Measurements from ENCODE around the gene LDAH.
"Not testable (repeated sequence)": the region's sequence is repeated elsewhere in the genome, so short reads cannot be mapped to it uniquely, and the experiment has no call there.

LDAH gene

DNA sequence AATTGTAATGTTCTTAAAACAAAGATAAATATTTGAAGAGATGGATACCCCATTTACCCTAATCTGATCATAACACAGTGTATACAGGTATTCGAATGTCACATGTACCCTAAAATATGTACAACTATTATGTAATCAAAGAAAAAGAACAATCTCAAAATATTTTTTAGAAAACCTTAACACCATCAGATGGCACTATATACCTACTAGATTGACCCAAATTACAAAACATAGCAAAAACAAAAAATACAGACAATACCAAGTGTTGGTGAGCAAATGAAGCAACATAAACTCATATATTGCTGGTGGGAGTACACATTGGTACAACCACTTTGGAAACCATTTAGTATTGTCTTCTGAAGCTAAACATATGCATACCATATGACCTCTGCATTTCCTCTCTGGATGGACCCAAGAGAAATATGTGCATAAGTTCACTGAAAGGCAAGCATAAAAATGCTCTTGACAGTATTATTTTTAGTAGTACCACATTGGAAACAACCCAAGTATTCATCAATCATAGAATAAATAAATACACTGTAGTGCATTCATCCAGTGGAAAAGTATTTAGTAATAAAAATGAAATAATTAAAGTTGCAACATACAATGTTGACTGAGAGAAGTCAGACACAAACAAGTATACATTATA, 100.2 kb downstream of the LDAH start:
- no peak for DNase-seq (ENCODE audit: low spot score)

DNA sequence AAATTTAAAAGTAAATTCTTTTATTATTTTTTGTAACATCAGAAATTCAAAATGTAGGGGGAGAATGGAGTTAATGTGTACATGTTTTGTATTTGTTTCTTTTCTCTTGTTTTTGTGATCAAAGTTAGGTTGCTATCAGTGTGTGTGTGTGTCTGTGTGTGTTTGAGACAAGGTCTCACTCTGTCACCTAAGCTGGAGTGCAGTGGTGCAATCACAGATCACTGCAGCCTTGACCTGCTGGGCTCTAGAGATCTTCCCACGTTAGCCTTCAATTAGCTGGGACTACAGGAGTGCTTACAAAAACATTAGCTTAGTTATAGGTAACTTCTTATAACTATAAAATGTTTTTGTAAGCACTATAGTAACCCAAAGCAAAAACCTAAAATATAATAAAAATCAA, 105.3 kb downstream of the LDAH start:
- DNase-seq (ENCODE audit: low spot score) = no peak

DNA sequence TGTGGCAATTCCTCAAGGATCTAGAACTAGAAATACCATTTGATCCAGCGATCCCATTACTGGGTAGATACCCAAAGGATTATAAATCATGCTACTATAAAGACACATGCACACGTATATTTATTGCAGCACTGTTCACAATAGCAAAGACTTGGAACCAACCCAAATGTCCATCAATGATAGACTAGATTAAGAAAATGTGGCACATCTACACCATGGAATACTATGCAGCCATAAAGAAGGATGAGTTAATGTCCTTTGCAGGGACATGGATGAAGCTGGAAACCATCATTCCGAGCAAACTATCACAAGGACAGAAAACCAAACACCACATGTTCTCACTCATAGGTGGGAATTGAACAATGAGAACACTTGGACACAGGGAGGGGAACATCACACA, 106.7 kb downstream of the LDAH start:
- not testable (repeated sequence) for DNase-seq (ENCODE audit: low spot score)

DNA sequence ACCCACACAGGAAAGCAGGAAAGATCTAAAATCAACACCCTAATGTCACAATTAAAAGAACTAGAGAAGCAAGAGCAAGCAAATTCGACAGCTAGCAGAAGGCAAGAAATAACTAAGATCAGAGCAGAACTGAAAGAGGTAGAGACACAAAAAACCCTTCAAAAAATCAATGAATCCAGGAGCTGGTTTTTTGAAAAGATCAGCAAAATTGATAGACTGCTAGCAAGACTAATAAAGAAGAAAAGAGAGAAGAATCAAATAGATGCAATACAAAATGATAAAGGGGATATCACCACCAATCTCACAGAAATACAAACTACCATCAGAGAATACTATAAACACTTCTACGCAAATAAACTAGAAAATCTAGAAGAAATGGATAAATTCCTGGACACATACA, 108.5 kb downstream of the LDAH start:
- DNase-seq (ENCODE audit: low spot score) = not testable (repeated sequence)

DNA sequence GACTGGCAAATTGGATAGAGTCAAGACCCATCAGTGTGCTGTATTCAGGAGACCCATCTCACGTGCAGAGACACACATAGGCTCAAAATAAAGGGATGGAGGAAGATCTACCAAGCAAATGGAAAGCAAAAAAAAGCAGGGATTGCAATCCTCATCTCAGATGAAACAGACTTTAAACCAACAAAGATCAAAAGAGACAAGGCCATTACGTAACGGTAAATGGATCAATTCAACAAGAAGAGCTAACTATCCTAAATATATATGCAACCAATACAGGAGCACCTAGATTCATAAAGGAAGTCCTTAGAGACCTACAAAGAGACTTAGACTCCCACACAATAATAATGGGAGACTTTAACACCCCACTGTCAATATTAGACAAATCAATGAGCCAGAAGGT, 109.3 kb downstream of the LDAH start:
- not testable (repeated sequence) for DNase-seq (ENCODE audit: low spot score)

DNA sequence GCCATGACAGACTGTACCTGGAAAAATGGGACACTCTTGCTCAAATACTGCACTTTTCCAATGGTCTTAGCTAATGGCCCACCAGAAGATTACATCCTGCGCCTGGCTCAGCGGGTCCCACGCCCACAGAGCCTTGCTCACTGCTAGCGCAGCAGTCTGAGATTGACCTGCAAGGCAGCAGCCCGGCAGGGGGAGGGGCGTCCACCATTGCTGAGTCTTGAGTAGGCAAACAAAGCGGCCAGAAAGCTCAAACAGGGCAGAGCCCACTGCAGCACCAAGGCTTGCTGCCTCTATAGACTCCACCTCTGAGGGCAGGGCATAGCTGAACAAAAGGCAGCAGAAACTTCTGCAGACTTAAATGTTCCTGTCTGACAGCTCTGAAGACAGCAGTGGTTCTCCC, 111.3 kb downstream of the LDAH start:
- DNase-seq (ENCODE audit: low spot score) = not testable (repeated sequence)

DNA sequence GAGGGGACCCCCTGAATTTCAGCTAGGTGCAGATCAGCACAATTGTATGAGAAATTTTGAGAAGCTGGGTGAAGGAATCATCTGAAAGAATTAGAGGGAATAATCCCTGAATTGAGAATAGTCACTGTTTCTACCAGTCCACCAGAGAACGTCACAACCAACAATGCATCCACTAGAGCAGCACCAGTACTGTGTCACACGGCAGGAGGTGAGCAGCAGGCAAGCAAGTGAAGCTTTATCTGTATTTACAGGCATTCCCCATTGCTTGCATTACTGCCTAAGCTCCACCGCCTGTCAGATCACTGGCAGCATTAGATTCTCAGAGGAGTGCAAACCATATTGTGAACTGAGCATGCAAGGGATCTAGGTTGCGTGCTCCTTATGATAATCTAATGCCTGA, 115.3 kb downstream of the LDAH start:
- DNase-seq (ENCODE audit: low spot score) = no peak

DNA sequence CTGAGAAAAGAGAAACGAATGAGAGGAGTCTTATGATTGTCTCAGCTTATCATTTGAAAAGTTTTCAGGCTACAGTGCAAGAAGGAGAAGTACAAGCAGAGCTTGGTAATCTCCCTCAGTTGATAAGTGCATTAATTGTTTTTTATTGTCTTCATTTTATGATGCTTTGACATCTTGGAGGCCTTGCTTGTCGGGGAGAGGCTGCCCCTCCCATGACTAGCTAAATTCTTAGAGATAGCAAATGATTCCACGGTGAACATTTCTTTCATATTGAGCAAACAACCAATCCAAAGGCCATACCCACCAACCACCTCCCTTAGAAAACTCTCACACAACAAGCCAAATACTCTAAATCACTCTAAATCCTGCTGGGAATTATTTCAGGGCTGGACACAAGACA, 116.1 kb downstream of the LDAH start:
- no peak for DNase-seq (ENCODE audit: low spot score)

DNA sequence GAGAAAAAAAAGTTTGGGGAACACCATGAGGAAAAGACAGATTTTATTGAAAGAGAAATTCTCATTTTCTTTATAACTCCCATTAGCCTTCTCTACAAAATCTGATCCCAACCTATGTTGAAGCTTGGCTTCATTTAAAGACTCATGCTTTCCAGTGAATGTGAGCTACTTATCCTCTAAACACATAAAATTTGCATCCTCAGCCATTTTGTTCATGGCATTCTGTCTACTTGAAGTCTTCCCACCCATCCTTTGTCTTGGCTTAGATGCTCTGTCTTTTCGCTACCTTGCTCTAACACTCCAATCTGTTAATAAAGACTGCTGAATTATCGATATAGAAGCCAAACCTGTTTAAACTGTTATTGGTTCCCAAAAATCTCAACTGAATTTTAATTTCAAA, 116.7 kb downstream of the LDAH start:
- no peak for DNase-seq (ENCODE audit: low spot score)

DNA sequence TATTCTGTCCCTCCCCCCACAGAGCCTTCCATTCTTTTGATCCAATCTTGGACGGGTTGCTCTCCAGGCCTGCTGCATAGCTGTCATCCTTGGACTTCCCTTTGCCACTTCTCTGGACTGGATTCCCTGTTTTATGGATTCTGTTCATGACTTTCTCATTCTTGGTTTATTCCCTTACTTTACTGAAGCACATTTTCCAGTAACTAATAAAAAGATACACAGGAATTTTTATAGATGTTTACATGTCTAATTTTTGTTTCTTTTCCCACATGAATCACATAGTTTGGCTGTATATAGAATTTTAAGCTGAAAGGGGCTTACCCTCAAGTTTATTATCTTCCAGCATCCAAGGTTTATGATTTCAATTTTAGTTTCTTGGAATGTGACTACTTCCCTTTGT, 118.0 kb downstream of the LDAH start:
- no peak for DNase-seq (ENCODE audit: low spot score)

DNA sequence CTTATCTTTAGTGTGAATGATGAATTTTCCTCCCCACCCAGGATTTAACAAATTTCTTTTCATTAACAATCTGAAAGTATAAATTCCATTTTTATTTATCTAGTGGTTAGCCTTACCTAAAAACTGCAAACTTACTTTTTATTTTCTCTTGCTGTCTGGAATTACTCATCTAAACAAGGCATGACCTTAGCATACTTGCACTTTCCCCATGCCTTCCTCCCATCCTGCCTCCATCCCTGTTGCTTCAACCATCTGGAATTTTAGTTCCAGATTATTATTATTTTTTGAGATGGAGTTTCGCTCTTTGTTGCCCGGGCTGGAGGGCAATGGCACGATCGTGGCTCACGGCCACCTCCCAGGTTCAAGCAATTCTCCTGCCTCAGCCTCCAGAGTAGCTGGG, 120.3 kb downstream of the LDAH start:
- no peak for DNase-seq (ENCODE audit: low spot score)

DNA sequence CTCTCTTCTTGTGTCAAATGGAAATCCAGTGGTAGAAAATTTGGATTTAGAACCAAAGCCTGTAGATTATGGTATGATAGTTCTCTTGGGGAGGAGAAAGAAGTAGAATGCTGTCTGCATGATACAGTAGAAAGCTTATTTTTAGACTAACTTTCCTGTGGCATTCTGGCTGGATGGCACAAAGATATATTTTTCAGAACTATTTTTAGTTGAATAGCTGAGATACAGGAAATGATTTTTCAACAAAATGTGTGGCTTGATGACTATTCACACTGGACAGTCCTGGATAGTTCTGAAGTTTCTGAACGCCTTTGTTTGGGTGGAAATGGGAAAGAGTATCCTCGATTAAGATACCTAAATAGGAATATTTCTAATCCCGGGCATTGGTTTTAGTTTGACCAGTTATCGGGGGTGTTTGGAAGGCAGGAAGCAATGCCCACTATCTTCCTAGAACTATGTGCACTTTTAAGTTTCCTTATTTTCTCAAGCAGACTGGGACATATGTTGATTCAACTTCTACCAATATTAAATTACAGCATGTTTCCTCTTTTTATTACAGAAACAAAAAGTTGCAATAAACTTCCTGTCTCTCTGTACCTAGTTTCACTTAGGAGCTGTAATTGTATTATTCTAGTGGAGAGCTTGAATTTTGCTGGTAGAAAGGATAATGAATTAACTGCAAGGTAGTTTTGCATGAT, 123.8 kb downstream of the LDAH start:
- DNase-seq (ENCODE audit: low spot score) = no peak

DNA sequence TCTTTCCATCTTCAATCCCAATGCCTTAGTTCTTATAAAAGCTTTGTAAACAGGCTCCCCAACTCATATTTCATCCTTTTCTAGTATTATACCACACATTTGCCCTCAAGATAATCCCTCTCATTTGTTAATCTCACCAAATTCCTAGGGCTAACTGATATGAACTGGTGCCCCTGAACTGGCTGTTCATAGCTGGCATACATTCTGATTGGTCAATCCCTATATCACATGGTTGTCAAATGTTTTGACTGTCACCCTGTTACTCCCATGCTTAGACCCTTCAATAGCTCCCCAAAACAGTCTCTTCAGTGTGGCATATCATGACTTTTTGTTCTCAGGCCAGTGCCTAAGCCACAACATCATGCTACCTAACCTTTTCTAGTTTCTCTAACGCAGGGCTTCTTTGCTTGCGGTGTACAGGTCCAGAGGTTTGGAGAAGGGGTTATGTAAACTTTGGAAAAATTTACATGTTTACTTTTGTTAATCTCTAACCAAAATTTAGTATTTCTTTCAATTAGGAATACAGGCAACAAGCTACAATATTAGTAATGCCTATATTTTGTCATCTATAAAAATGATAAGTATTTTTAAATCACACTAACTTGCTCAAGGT, 125.5 kb downstream of the LDAH start:
- DNase-seq (ENCODE audit: low spot score) = no peak

DNA sequence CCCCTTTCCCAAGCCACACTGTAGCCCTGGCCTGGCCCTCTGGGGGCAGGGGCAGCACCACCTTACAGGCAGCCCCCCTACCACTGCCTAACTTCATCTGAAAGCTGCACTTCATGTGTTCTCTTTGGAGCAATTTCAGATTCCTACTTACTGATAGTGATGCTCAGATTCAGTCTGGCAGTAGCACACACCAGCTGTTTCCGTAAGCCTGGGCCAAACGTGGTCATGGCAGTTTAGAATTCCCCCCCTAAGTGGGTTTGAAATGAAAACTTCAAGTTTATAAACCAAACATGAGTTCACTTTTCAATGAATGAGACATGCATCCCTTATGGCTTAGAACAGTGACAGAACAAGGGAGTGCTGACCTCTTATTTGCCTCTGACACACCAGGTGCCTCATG, 126.5 kb downstream of the LDAH start:
- DNase-seq (ENCODE audit: low spot score) = no peak

DNA sequence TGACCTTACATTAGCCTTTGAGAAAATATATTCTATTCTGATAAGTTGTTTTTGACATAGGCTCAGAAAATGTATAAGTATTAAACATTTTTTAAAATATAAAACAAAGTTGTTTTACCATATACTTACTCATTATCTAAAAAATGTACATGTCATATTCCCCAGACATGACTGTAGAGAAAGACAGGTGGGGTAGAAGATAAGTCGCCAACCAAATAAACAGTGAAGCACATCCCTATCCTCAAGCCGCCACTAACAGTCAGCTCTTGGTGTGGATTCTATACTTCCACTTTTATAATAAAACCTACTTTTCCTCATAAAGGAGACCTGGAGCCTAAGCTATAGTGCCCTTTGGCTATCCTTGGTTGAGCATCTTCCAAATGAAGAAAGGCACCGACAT, 129.6 kb downstream of the LDAH start:
- DNase-seq (ENCODE audit: low spot score) = no peak

DNA sequence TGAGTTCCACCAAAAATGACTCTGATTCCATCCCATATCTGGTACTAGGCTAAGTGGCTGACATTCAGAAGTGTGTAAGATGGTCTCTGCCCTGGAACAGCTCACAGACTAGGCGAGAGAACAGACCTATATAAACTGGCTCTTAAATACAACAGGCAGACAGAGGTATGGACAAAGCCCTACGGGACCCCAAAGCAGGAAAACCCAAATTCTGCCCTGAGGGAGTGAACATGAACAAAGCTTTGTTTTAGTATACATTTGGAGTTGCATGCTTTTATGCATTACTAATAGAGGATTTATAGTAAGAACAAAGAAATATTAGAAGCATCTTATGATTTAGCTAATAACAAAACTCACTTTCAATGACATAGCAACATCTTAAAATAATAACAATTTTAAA, 130.8 kb downstream of the LDAH start:
- no peak for DNase-seq (ENCODE audit: low spot score)

DNA sequence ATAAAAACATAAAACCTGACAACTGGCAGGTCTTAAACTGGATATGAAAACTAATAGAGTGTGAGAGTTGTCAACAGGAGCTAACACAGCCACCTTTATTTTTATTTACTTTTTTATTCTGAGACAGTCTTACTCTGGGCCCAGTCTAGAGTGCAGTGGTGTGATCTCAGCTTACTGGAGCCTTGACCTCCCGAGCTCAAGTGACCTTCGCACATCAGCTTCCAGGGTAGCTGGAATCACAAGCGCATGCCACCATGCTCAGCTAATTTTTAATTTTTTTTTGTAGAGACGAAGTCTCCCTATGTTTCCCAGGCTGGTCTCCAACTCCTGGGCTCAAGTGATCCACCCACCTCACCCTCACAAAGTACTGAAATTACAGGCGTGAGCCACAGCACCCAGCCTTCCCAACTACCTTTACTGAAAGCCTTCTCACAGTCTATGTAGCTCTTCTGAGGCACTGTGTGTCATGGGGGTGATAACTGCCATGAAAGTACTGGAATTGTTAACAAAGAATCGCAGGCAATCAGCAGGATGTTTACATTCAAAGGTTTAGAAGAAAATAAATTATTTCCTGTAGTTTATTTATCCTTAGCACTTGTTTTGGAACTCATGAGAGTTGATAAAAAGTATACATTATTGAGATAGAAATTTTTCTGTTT, 131.7 kb downstream of the LDAH start:
- DNase-seq (ENCODE audit: low spot score) = no peak

DNA sequence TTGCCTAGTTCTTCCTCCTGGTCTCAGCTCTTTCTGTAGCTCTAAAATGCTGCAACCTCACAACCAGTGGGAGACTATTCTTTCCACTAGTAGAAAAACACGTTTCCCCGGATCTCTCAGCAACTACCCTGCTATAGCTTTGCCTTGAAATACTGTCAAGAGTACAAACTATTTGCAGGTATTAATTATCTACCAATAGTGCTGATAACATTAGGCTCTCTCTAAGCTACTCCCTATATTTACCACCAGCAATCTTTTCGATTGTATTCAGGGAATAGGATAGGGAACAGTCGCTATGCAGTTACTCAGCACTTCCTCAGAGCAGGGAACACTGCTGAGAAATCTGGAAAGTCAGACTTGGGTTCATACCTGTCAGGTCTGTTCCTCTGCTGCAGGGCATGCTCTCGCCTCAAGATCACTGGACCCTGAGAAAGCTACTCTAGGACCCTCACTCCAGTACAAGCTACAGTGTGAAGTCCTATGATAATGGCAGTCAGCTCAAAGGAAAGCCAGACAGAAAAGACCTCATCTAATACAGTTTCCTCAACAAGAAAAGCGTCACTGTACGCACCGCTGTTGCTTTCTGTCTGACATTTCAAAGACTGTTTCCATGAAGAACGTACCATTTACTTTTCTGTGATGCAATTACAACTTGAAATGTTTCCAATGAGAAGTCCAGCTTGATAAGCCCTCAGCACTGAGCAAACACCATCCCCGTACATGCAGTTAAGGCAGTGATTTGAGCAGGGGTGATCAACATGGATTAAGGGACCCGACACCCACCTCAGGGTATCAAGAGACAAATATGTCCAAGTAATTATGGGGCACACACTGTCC, 133.3 kb downstream of the LDAH start:
- DNase-seq (ENCODE audit: low spot score) = no peak

DNA sequence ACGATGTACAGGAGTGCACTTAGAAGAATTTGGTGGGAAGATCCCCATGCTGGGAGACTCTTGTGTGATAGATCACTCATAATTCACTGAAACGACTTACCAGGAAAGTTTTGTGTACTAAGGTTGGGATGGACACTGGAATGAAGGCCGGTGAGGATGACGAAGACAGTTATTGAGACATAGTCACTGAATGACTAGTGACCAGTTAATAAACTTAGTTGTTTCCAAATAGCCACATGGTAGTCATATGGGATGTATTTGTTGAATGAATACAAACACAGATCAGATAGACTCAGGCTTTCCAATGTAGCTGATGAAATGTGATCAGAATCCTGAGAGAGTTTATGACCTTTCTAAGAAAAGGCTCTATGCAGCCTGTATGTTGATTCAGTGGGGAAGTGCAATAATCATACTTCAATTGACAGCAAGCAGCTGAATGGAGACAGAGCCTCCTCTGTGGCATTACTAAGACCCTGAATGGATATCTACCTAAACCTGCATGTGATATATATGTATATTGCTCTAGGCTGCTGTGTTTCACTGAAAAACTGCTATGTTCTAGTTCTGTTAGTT, 135.6 kb downstream of the LDAH start:
- no peak for DNase-seq (ENCODE audit: low spot score)

DNA sequence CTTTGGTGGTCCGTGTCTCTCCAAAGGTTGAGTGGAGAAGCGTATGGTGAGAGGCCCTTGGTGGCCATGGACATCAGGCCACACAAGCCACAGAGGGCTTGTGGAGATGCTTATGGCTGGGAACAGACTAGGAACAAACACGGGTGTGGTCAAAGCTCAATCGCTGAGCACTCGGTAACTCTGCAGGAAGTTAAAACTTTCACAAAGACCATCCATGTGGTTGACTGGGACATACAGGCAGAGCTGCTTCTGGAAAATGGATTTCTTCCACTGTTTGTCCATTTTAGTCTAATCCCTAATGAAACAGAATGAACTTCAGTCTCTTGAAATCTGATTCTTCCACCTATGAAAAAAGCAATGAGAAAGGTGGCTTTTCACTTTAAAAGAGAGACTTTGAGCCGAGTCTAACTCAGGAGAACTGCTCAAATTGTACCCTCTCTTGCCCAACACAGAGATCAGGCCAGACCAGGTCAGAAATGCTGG, 138.3 kb downstream of the LDAH start:
- no peak for DNase-seq (ENCODE audit: low spot score)

DNA sequence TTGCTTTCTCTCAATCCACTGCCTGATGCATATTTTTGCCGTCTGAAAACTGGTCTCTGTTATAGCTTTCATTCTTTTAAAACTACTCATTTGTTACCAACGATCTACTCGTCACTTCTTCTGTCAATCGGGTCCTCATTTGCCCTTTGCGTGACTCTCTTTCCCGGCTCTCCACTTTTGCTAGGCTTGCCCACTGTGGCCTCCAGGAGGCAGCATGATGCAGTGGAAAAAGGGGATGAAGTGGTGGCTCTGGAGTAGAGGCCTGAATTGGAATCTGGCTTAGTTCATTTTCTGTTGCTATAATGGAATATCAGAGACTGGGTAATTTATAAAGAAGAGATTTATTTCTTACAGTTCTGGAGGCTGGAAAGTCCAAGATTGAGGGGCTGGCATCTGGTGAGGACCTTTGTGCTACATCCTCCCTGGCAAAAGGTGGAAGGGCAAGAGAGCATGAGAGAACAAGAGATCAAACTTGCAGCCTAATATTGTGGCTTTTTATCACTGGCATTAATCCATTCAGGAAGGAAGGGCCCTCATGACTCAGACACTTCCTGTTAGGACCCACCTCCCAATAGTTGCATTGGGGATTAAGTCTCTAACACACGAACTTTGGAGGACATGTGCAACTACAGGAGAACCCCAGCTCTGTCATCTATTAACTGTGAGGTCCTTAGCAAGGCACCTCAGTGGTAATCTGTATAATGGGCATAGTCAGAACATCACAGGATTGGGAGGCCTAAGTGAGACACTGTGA, 140.6 kb downstream of the LDAH start:
- no peak for DNase-seq (ENCODE audit: low spot score)
